Fibroblast of peridontal ligament (primary cell): Measurements from ENCODE around the gene PRR22.

ENCODE experiments used
- DNase-seq: peaks from one replicate; pipeline ENCODE4 v3.0.0-alpha.2; 2010; ENCODE audit errors: extremely low read depth

PRR22 gene

GRCh38 chr19:5814123-5814851, 29.7 kb upstream of the PRR22 start:
- no peak for DNase-seq

DNA sequence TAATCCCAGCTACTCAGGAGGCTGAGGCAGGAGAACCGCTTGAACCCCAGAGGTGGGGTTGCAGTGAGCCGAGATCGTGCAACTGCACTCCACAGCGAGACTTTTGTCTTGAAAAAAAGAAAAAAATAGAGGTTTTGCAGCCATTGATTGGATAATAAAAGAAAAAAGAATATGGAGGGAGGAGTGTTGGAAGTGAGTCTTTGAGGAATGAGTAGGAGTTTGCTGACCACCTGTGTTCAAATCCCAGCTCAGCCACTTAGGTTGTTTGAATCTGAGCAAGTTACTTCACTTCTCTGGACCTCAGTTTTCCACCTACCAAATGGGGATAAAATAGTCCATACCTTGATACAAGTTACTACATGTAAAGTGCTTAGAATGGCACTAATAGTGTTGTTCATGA, 26.6 kb upstream of the PRR22 start:
- DNase-seq, result no peak

DNA sequence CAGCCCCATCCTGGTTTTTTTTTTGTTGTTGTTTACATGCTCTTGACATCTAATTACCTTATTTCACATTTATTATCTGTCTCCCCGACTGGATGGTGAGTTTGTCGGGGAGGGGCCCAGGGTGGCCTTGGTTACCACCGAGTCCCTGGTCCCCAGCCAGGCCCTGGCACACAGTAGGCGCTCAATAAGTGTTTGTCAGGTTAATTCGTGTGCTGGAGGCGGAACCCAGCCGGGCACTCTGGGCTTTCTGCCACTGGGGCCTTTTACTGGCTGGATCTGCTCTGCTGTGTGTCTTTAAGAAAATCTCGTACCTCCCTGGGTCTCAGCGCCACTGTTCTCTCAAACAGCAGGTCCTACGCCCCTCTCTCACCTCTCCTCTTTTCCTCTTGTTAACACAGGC, 24.9 kb upstream of the PRR22 start:
- no peak for DNase-seq

DNA sequence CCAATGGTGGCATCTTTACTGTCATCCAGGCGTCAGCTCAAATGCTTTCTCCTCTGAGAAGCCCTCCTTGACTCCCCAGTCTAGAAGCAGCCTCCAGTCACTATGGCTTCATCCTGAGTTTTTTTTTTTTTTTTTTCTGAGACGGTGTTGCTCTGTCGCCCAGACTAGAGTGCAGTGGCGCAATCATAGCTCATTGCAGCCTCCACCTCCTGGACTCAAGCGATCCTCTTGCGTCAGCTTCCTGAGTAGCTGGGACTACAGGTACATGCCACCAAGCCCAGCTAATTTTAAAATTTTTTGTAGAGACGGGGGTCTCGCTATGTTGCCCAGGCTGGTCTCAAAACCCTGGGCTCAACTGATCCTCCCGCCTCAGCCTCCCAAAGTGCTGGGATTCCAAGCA, 24.5 kb upstream of the PRR22 start:
- DNase-seq, result no peak

GRCh38 chr19:5808120-5808816, 23.7 kb upstream of the PRR22 start:
- no peak for DNase-seq

- no peak for DNase-seq
These were observed 22.4 kb upstream of the PRR22 start for GRCh38 chr19:5806905-5807304.

DNA sequence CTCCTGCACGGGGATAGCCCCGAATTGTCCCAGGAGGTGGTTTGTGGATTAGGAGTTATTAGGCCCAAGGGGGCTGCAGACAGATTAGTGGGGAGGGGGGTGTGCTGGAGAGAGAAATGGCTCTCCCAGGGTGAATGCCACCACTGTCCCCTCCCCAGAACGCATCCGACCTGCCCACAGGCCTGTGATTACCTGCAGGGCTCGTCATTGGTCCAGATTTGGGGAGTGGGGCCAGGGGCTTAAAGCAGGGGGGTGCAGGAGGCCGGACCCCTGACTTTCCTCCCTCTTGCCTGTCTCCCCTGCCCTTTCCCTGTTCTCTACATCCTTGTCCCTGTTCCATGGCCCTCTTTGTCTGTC, 21.6 kb upstream of the PRR22 start:
- no peak for DNase-seq

GRCh38 chr19:5805462-5806132, 21.1 kb upstream of the PRR22 start:
- DNase-seq, result peak; percentile 21

DNA sequence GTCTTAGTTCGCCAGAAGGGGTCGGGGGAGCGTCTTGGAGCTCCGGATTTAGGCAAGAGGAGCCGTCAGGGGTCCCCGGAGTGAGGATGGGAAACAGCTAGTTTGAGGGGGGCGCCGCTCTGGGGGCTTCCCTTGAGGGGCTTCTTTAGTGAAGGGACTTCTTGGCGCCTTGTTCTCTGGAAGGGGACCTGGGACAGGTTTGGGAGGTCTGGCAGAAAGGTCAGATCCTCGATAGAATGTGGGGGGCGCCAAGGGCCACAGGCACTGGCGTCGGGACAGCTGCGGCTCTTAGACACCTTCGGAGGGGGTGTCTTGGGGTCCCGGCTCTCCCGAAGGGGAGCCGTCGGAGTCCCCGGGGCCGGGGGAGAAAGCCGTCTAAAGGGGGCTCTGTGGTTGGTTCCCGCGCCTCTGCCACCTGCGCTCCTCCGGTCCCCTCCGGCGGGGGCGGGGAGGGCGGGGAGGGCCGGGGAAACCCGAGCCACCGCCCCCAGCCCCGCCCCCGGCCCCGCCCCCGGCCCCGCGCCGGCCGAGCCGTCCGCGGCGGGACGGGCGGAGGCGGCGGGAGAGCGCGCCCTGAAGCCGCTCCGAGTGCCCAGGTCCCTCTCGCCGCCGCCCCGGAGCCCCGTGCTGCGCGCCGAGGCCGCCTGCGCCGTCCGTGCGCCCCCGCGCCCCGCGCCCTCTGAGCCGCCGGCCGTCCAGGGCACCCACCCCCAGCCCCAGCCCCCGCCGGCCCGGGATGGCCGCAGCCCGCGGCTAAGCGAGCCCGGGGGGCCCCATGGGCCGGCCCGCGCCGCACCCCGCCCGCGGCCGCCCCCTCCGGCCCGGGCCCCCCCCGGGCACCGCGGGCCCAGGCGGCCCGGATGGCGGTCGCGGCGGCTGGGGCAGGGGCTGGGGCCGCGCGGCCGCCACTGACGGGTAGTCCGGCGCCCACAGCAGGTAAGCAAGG, 20.2 kb upstream of the PRR22 start, which contains the start of gene NRTN:
TSS of gene NRTN (plus strand) at position 552 of the 946 bp plus-strand sequence. CDS start 19,099 bp downstream, outside the sequence.
- no peak for DNase-seq

- DNase-seq, result peak; percentile 66
These were observed 19.4 kb upstream of the PRR22 start for GRCh38 chr19:5803752-5804515.

- no peak for DNase-seq
These were observed 18.9 kb upstream of the PRR22 start for GRCh38 chr19:5803441-5803751.

DNA sequence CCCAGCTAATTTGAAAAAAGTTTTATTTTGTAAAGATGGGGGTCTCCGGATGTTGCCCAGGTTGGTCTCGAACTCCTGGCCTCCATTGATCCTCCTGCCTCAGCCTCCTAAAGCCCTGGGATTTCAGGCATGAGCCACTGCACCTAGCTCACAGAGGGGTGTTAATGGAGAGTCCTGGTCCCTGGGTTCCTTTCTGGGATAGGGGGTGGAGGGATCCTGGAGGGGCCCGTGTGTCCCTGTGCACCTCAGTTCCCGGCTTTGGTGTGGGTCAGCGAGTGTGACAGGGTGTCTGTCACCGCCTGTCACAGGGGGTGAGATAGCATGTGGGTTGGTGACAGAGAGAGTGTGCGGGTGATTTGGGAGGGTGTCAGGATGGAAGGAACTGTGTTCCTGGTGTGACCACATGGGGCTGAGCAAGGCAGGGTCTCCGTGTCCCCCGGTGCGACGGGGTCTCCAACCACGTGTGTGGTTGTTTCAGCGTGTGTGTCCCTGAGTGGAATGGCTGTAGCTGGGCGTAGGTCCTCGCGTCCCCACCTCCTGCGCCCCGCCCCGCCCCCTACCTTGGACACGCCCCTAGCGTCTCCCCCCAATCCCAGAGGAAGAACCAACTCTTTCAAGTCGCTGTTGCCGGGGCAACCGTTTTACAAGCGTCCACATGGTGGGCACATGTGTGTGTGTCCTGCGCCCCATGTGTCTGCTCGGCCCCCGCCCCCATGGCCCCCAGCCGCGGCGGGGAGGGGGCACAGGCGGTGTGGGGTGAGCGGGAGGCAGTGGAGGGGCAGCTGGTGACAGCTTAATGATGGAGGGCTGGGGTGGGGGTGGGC, 17.5 kb upstream of the PRR22 start:
- DNase-seq, result peak; percentile 15

DNA sequence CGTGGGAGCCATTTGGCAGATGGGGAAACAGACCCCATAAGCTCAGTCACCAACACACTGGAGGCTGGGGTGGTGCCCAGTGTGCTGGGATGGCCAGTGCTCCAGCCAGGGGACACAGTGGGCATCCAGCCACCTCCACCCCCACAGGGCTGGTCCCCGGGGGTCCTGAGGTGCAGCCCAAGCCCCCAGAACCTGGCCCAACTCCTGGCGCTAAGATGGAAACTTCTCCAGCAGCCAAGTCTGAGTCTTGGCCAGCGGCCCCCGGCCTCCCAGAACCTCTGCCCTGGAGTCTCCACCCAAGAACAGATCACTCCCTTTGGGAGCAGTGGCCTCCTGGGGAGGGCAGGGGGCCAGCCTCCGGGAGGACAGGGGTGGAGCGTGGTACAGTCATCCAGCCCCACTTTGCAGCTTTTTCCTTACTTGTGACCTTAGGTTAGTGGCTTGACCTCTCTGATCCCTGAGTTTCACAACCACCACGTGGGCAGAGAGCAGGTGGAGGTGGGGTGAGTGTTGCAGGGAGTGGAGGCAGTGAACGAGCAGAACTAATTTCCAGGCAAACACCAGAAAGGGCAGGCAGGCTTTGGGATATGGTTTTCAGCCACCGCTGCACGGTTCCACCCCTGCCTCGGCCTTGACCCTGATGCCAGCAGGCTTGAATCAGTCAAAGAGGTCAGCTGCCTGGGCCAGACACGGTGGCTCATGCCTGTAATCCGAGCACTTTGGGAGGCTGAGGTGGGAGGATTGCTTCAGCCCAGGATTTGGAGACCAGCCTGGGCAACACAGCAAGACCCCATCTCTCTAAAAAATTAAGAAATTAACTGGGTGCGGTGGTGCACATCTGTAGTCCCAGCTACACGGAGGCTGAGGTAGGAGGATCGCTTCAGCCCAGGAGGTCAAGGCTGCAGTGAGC, 16.1 kb upstream of the PRR22 start:
- DNase-seq, result no peak

DNA sequence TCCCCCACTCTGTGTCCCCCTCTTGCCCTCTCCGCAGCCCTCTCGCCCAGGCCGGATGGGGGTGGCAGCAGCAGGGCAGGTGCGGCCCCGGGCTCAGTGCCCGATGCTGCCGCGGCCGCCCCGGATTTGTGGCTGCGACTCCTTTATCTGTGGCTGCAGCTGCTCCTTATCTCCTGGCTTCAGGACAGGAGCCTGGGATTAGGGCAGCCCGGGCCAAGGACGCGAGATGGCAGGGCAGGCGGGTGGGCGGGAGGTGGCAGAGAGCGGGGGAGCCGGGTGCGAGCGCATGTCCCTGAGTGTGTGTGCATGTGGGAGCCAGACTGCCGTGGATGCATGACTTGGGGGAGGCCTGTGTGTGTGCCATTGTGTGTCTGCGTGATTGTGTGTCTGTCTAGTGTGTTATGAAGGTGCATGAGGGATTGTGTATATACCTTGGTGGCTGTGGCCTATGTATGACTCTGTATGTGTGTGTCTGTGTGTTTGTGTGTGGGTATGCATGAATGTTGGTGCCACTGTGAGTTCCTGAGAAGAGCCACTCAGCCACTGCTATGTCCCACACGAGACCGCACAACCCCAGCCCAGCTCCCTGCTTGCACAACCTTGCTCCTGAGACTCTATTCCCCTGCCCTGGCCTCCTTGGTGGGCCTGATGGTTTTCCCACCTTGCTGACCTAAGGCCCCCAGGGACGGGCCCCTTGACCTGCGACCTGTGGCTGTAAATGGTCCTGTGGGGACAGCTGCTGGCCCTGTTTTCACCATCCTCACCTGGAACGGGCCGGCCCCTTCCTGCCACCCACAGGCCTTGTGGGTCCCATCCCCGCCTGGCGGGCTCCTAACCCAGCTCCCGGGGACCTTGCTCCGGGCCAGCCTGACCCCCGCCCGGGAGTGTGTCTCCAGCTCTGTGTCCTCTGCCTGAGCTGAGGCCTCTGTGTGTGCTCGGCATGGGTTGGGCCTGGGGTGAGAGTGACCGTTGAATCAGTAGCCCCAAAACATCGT, 15.0 kb upstream of the PRR22 start:
- no peak for DNase-seq

DNA sequence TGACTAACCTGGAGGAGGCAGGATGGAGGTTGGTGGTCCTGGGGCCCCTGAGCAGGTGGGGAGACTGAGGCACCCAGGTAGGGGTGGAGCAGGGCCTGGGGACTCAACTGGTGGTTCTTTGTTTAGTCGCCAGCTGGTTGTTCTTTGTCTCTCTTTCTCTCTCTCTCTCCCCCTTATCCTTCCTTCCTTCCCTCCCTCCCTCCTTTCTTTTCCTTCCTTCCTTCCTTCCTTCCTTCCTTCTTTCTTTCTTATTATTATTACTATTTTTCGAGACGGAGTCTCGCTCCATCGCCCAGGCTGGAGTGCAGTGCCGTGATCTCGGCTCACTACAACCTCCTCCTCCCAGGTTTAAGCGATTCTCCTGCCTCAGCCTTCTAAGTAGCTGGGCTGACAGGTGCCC, 13.7 kb upstream of the PRR22 start:
- DNase-seq, result no peak

- DNase-seq, result no peak
These were observed 10.9 kb upstream of the PRR22 start for GRCh38 chr19:5795382-5795919.

GRCh38 chr19:5793188-5793587, 8.6 kb upstream of the PRR22 start:
- DNase-seq, result no peak

DNA sequence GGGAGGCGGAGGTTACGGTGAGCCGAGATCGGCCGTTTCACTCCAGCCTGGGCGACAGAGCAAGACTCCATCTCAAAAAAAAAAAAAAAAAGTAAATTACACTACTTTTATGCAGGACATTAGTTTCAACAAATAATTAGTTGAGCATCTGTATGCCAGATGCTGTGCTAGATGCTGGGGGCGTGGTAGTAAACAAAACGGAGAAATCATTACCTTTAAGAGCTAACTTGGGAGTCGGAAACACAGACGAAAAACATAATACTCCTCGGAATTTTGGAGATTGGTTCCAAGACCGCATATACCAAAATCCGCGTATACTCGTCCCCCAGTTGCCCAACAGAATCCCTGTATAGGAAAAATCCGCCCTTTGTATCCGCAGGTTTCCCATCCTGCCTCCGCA, 7.7 kb upstream of the PRR22 start:
- DNase-seq, result no peak
